Neuron (in vitro differentiated cells): ENCODE measurements around the gene TPRG1.

Source experiments
- H2AFZ ChIP-seq: one replicate; pipeline ENCODE4 v1.6.1; 2013; ENCODE audit warnings: low read depth, mild to moderate bottlenecking, inconsistent platforms, low read length, moderate library complexity
- H3K27me3 ChIP-seq: one replicate; pipeline ENCODE4 v1.6.1; 2013; ENCODE audit warnings: low read length; ENCODE audit not compliant: insufficient read depth
- H3K36me3 ChIP-seq: one replicate; pipeline ENCODE4 v1.6.1; 2013; ENCODE audit warnings: low read length; ENCODE audit not compliant: insufficient read depth
- H3K4me1 ChIP-seq: one replicate; pipeline ENCODE4 v1.6.1; 2013; ENCODE audit warnings: low read length; ENCODE audit not compliant: insufficient read depth
- H3K4me3 ChIP-seq: 2 replicates; pipeline ENCODE4 v1.5.1; 2013; ENCODE audit warnings: mild to moderate bottlenecking, low read length, moderate library complexity
- H3K9me3 ChIP-seq: one replicate; pipeline ENCODE4 v1.6.1; 2013; ENCODE audit warnings: low read length

TPRG1 gene

GRCh38 chr3:189144645-189145044, 27.1 kb upstream of the TPRG1 start:
- H3K27me3 ChIP-seq, result no peaks in the 10 kb centered on the region
- no peaks in the 10 kb centered on the region for H3K36me3 ChIP-seq
- no peak overlapping the region for H2AFZ ChIP-seq
- no peaks in the 10 kb centered on the region for H3K9me3 ChIP-seq
- no peak overlapping the region for H3K4me3 ChIP-seq
- H3K4me1 ChIP-seq, result no peaks in the 10 kb centered on the region

- H3K36me3 ChIP-seq, result no peaks in the 10 kb centered on the region
These were observed 24.9 kb upstream of the TPRG1 start for GRCh38 chr3:189146848-189147247.

GRCh38 chr3:189148081-189148507, 23.7 kb upstream of the TPRG1 start:
- H3K4me1 ChIP-seq, result no peaks in the 10 kb centered on the region
- no peaks in the 10 kb centered on the region for H3K9me3 ChIP-seq
- no peak overlapping the region for H3K4me3 ChIP-seq
- no peaks in the 10 kb centered on the region for H3K36me3 ChIP-seq
- H2AFZ ChIP-seq, result peak overlapping the region; percentile 58
- H3K27me3 ChIP-seq, result no peaks in the 10 kb centered on the region

More at GRCh38 chr3:189146848-189147247, 24.9 kb upstream of the TPRG1 start:
- H3K9me3 ChIP-seq, result no peaks in the 10 kb centered on the region
- no peaks in the 10 kb centered on the region for H3K4me1 ChIP-seq
- no peaks in the 10 kb centered on the region for H3K27me3 ChIP-seq
- no peak overlapping the region for H2AFZ ChIP-seq
- no peak overlapping the region for H3K4me3 ChIP-seq

- no peaks in the 10 kb centered on the region for H3K4me1 ChIP-seq
- no peak overlapping the region for H3K4me3 ChIP-seq
- no peaks in the 10 kb centered on the region for H3K27me3 ChIP-seq
- no peak overlapping the region for H2AFZ ChIP-seq
- no peaks in the 10 kb centered on the region for H3K9me3 ChIP-seq
- no peaks in the 10 kb centered on the region for H3K36me3 ChIP-seq
These were observed 22.6 kb upstream of the TPRG1 start for GRCh38 chr3:189149203-189149602.

GRCh38 chr3:189157232-189158007, 14.4 kb upstream of the TPRG1 start:
- H2AFZ ChIP-seq, result no peak overlapping the region
- no peaks in the 10 kb centered on the region for H3K4me1 ChIP-seq
- H3K36me3 ChIP-seq, result no peaks in the 10 kb centered on the region
- H3K27me3 ChIP-seq, result no peaks in the 10 kb centered on the region
- H3K4me3 ChIP-seq, result no peak overlapping the region
- H3K9me3 ChIP-seq, result no peaks in the 10 kb centered on the region

GRCh38 chr3:189158034-189158433, 13.7 kb upstream of the TPRG1 start:
- Histone ChIP-seq H2AFZ (no peak overlapping the region), H3K4me1 (no peaks in the 10 kb centered on the region), H3K27me3 (no peaks in the 10 kb centered on the region), H3K36me3 (no peaks in the 10 kb centered on the region), H3K9me3 (no peaks in the 10 kb centered on the region), H3K4me3 (no peak overlapping the region)

- H2AFZ ChIP-seq, result no peak overlapping the region
- no peaks in the 10 kb centered on the region for H3K9me3 ChIP-seq
- no peaks in the 10 kb centered on the region for H3K4me1 ChIP-seq
- no peaks in the 10 kb centered on the region for H3K27me3 ChIP-seq
- H3K36me3 ChIP-seq, result no peaks in the 10 kb centered on the region
- no peak overlapping the region for H3K4me3 ChIP-seq
These were observed 11.1 kb upstream of the TPRG1 start for GRCh38 chr3:189160519-189161309.

GRCh38 chr3:189165092-189165612, 6.6 kb upstream of the TPRG1 start:
- H3K4me1 ChIP-seq, result no peaks in the 10 kb centered on the region
- no peak overlapping the region for H2AFZ ChIP-seq
- H3K9me3 ChIP-seq, result no peaks in the 10 kb centered on the region
- no peak overlapping the region for H3K4me3 ChIP-seq
- no peaks in the 10 kb centered on the region for H3K27me3 ChIP-seq
- no peaks in the 10 kb centered on the region for H3K36me3 ChIP-seq

GRCh38 chr3:189166321-189166720, 5.5 kb upstream of the TPRG1 start:
- no peak overlapping the region for H2AFZ ChIP-seq
- no peak overlapping the region for H3K4me3 ChIP-seq
- H3K9me3 ChIP-seq, result no peaks in the 10 kb centered on the region
- no peaks in the 10 kb centered on the region for H3K27me3 ChIP-seq
- no peaks in the 10 kb centered on the region for H3K4me1 ChIP-seq
- H3K36me3 ChIP-seq, result no peaks in the 10 kb centered on the region

GRCh38 chr3:189167027-189167766, 4.6 kb upstream of the TPRG1 start:
- Histone ChIP-seq H2AFZ (no peak overlapping the region), H3K4me1 (no peaks in the 10 kb centered on the region), H3K27me3 (no peaks in the 10 kb centered on the region), H3K4me3 (no peak overlapping the region), H3K36me3 (no peaks in the 10 kb centered on the region), H3K9me3 (no peaks in the 10 kb centered on the region)

GRCh38 chr3:189168711-189169110, 3.1 kb upstream of the TPRG1 start:
- no peak overlapping the region for H2AFZ ChIP-seq
- H3K27me3 ChIP-seq, result no peaks in the 10 kb centered on the region

GRCh38 chr3:189169728-189170127, 2.0 kb upstream of the TPRG1 start:
- no peaks in the 10 kb centered on the region for H3K4me1 ChIP-seq
- H2AFZ ChIP-seq, result no peak overlapping the region
- no peak overlapping the region for H3K4me3 ChIP-seq
- H3K9me3 ChIP-seq, result no peaks in the 10 kb centered on the region
- H3K27me3 ChIP-seq, result no peaks in the 10 kb centered on the region
- no peaks in the 10 kb centered on the region for H3K36me3 ChIP-seq

More at GRCh38 chr3:189168711-189169110, 3.1 kb upstream of the TPRG1 start:
- no peak overlapping the region for H3K4me3 ChIP-seq
- no peaks in the 10 kb centered on the region for H3K9me3 ChIP-seq
- no peaks in the 10 kb centered on the region for H3K36me3 ChIP-seq
- H3K4me1 ChIP-seq, result no peaks in the 10 kb centered on the region

- H3K36me3 ChIP-seq, result no peaks in the 10 kb centered on the region
- no peak overlapping the region for H2AFZ ChIP-seq
- no peaks in the 10 kb centered on the region for H3K4me1 ChIP-seq
- H3K4me3 ChIP-seq, result no peak overlapping the region
- H3K27me3 ChIP-seq, result no peaks in the 10 kb centered on the region
- H3K9me3 ChIP-seq, result no peaks in the 10 kb centered on the region
These were observed 1.2 kb upstream of the TPRG1 start for GRCh38 chr3:189170559-189170958.
